GM12892 (cell line): ENCODE results near the gene ROR1.

ENCODE experiments used
- POLR2A ChIP-seq: IDR thresholded peaks from 2 replicates; pipeline ENCODE4 v1.6.1; 2011; ENCODE audit warnings: low read depth, low read length, control low read depth
- POLR2AphosphoS5 ChIP-seq: IDR thresholded peaks from 2 replicates; pipeline ENCODE4 v1.6.1; 2011; ENCODE audit warnings: low read depth, low read length, control low read depth
- TAF1 ChIP-seq: IDR thresholded peaks from 2 replicates; pipeline ENCODE4 v1.6.1; 2011; ENCODE audit warnings: low read depth, mild to moderate bottlenecking, control low read depth, low read length, borderline replicate concordance

GRCh38 chr1:63748641-63749040 lies 25.2 kb upstream of the ROR1 start:
- TF ChIP-seq POLR2A, result no peak
- no peak for TF ChIP-seq POLR2AphosphoS5
- TF ChIP-seq TAF1, result no peak
